HG03342 (cell line): ENCODE data around the gene HSD11B1.

ENCODE experiments used
- ATAC-seq: cut with Tn5 transposase; IDR thresholded peaks from one replicate; pipeline ENCODE4 v1.9.1; 2021; ENCODE audit warnings: mild to moderate bottlenecking, moderate library complexity; ENCODE audit not compliant: unreplicated experiment

HSD11B1 gene

DNA sequence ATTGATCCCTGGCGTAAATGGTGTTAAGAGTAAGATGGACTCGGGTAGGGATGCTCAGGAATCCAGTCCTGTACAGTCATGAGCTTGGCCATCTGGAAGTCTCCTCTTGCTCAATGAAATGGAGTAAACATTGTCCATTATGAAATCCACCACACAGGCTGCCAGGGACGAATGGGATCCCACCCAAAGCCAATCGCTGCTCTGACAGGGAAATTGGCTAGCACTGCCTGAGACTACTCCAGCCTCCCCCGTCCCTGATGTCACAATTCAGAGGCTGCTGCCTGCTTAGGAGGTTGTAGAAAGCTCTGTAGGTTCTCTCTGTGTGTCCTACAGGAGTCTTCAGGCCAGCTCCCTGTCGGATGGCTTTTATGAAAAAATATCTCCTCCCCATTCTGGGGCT is at the start of gene HSD11B1:
TSS of gene HSD11B1 (plus strand) at position 263 of the 400 bp plus-strand sequence. CDS start at position 360, 97 bp downstream.
- no peak for ATAC-seq

DNA sequence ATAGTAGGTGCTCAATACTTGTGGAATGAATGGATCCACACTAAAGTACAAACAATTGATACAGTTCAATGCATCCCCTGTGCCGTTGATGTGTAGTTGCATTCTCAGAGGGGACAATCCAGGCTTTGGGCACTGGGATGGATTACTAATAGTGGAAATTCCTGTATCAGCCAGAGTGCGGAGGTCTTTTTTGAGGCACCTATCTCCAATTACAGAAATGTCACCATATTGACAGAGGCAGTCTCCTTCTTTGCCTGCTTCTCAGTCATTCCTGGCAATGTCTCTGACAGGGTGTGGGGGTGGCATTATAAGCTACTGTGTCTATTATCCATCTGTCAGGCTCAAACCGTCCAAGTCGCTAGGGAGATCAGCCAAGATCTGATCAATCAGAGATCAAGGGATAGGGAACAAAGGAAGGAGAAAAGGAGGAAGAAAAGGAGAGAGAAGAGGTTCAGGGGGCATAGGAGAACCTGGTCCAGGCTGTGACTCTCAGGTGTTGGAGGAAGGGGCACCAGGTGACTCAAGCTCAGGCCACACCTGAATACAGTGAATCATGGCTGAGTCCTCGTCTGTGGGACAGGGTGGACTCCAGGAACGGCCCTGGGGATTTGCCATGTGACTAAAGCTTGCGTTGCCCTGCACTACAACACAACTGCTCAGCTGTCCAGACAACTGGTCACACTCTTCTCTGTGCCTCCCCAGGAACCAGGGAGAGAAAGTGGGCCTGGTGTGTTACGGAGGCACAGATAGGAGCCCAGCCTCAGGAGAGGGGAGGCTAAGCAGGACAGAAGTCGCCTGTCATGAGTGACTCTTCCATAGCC is 49.0 kb upstream of the HSD11B1 start:
- no peak for ATAC-seq

DNA sequence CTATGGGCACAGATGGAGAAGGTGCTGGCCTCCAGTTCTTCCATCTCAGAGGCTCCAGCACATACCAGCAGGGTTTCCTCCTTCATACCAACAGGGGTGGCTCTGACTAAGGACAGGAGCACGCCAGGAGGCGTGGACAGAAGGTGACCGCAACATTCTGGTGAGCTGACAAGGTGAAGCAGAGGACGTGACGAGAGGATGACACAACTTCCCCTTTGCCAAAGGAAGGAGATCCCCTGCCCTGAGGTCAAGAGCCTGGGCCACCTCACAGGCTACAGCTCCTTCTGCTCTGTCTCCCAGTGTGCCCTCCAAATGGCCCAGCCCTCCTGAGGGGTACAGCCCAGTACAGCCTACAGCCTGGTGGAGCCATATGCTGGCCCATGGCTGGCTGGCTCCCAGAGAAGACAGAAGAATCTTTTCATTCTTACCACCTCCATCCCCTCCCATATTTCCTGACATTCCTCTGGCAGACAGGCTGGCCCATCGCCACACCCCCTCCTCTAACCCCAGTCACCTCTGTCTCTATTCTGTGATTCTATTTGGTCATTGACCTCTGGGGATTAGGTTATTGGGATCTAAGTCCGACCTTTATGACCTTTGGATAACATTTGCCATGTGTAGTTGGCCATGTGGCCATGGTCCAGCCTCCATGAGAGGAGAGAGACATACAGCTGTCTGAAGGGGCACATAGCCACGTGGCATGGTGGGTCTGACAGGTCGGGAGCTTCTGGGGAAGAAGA is 47.3 kb upstream of the HSD11B1 start:
- ATAC-seq, result no peak

DNA sequence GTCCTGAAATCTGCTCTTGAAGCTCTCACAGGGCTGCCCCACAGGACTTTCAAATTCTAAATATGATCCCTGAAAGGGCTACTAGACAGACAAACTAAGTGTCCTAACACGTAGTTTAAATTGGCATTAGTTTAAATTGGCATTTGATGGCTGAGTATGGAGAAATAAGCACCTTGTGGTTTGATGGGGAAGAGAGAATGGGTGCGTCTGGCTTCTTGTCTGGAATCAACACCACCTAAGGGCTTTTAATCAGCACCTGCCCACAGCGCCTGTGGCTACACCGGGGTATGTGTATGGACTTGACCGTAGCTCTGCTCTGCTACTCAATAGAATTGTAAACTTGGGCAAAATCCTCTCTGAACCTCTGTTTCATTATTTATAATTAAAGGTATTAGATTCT is 46.7 kb upstream of the HSD11B1 start:
- no peak for ATAC-seq

DNA sequence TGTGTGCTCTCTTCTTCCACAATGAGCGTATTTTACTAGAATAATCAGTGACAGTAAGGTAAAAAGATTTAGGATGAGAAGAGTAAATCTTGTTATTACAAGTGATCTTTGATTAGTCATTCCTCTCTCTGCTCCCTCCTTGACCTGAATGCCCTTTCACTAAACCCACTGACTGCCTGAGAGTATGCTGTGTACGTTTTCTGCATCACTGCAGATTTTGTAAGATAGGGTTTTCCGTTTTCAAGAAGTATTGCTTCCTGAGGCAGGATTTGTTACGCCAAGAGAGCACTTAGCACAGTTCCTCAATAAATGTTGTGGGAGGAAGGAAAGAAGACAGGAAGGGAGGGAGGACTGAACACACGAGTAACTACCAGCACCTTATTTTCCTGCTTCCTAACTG is 44.7 kb upstream of the HSD11B1 start:
- ATAC-seq, result peak; percentile 86

DNA sequence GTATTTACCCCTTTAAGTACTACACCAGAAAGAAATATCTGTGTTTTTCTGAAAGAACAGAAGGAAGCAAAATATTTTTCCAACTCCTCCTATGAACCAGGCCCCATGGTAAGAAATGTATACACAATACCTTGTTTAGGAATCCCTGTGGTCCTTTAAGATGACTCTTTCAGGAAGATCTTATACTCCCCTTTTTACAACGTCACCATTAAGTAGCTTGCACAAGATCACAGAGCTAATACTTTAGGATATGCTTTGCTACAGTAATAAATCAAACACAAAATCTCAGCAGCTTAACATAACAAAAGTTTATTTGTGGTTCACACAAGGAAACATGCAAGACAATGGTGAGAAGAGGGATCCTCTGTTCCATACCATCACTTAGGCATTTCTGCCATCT is 43.6 kb upstream of the HSD11B1 start:
- ATAC-seq, result no peak

DNA sequence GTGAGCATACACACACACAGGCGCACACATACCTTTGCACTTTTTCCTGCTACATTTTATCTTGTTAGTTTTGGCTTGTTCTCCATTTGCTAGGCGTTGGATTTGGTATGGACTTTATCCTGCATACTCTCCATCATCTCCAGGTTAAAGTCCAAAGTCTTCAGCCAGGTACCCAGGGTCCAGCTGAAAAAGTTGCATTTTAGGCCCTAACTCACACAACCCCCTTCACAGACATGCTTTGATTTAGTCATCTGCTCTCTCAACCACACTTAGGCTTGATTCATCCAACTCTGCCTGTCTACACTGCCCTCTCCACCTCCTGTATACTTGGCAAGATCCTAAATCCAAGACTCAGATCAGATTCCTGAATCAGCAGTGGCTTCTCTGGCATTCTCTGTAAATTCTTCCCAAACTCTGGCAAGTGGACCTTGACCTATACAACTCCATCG is 41.7 kb upstream of the HSD11B1 start:
- no peak for ATAC-seq

DNA sequence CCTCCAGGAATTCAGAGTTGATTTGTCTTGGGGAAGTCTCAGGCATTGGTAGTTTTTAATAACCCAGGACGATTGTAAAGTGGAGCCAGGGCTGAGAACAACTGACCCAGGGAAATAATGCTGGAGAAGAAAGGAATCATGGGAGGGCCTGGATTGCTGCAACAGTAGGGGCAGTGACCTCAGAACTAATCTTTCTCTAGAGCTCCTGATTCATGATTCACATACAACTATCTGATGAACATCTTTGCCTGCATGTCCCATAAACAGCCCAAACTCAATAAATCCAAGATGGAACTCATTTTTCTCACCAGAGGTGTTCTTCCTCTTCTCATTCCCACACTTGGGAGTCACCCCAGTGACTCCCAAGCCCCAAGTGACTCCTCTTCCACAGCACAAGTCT is 37.5 kb upstream of the HSD11B1 start:
- ATAC-seq, result no peak

DNA sequence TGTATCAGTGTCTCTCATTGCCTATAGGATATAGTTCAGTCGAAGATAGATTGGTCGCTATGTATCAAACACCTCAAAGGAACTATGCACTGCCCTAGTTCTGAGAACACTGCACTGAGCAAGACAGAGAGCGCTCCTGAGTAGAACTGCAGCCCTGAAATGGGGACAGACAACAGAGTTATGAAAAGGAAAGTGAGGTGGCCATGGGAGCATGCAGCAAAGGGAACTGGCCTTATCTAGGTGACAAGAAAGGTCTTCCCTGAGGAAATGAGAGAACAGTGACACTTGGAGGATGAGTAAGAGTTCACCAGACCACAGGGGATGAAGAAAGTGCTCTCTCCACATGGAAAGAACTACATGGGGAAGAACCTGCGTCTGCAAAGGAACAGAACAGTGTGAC is 36.9 kb upstream of the HSD11B1 start:
- peak; percentile 50 for ATAC-seq

DNA sequence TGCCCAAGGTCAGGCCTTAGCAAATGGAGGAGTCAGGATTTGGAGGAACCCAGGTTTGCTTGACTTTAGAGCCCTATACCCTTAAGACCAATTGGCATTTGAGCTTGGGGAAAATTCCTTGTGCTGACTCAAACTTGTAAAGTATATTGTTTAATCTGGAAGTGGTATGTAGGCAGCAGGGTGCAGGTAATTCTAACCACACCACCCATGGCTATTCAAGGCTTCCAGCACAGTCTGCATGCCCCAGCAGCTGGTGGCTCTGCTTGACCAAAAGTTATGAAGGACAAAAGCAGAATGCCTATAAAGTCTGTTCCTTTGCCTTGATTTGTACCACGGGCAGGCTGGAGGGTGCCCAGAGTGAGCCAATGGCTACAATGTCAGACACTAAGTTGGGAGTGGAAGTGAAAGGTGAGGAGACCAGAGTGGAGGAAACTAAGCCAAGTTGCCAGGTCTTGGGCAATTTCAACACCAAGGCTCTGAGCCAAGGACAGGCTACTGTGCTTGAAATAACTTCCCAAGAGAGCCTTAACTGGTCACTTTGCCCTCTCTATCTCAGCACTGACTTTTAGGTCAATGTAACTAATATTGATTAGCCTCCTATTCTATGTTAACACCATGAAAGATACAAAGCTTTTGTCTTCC is 34.1 kb upstream of the HSD11B1 start:
- ATAC-seq, result no peak

DNA sequence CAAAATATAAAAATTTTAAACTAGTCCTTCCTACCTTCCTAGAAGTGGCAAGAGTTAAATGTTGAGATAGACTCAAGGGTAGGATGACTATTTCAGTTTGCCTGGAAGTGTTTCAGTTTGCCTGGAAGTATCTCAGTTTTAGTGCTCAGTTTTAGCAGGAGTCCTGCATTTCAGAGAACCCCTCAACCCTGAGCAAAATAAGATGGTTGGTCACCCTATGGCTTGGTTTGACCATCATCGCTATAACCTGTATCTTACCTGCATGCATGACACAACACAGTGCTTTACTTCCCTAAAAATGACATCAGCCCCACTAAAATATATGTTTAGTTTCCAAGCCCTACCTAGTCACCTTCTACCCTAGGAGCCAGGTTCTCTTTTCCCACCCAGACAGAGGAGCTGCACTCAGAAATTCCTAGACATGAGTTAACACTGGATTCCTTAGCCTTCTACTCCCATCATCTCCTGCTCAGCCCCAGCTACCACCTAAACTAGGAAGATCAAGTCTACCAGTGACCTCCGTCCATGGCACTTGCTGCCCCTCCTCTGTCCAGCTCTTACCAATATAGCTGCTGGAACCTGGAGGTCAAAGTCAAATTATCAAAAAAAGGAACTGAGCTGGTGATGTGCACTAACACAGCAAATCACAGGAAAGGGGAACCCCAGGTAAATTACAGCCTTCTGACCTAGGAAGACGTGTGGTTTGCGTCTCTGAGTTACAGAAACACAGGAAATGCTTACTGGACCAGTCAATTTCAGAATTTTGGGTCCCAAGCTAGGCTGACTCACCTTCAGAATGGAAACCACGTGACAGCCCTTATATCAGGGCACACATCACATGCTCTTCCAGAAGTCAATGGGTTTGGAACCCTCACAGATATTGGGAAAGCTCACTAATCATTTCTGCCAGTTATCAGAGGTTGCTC is 31.7 kb upstream of the HSD11B1 start:
- ATAC-seq, result peak; percentile 93

DNA sequence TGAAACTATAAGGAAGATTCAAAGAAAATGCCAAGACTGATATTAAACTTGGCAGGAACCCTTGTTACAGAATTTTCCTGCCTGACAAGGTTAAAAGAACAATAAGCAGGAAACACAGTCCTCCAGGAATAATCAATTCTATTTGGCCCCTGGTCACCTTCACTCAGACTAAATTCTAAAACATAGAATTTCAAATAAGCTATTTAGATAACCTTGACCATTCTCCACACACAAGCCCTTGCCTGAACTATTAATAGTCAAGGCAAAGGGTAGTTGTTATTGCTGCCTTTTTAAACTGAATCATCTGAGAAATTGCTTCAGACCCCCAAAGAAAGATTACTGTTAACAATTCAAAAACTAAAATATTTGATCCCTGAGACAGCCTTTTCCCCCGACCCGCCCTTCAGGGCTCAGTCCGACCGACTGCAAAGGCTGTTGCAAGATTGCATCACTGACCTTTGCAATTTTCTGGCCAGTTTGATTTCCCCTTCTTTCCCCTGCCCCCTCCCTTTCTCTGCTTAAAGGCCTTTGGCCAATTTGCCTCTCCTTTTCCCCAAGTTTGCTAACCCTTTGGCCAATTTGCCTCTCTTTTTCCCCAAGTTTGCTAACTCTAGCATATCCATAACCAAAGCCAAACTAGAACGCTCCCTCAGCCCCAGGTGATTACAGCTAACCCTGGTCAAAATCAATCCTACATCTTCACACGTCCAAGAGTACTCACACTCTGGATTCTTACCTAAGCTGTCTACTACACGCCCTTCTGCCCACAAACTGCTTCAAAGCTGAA is 30.8 kb upstream of the HSD11B1 start:
- no peak for ATAC-seq

DNA sequence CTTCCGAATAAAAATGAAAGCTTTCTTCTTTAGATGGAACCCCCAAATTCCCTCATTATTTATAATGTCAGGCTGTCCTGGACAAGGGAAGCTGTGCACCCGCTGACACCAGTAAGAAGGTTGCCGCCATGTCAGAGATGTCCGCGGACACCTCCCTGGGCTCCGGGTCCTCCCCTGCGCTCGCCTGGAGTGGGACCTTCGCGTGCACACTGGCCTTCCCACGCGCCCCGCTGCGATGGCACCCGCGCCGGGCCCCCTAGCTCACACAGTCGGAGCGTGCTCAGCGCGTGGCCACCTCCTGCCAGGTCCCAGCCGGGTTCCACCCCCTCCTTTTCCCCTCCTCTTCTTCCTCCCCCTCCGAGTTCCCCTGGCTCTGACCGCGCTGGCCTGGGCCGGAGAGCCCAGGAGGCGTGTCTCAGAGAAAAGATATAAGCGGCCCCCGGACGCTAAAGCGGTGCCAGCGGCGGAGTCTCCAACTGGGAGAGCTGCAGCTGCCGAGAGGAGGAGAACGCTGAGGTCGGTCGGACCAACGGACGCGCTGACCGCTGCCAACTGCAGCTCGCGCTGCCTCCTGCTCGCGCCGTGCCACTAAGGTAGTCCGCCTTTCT is 29.6 kb upstream of the HSD11B1 start, which contains the start of gene G0S2:
TSS of gene G0S2 (plus strand) at position 456 of the 608 bp plus-strand sequence. CDS start 273 bp downstream, outside the sequence.
- no peak for ATAC-seq

DNA sequence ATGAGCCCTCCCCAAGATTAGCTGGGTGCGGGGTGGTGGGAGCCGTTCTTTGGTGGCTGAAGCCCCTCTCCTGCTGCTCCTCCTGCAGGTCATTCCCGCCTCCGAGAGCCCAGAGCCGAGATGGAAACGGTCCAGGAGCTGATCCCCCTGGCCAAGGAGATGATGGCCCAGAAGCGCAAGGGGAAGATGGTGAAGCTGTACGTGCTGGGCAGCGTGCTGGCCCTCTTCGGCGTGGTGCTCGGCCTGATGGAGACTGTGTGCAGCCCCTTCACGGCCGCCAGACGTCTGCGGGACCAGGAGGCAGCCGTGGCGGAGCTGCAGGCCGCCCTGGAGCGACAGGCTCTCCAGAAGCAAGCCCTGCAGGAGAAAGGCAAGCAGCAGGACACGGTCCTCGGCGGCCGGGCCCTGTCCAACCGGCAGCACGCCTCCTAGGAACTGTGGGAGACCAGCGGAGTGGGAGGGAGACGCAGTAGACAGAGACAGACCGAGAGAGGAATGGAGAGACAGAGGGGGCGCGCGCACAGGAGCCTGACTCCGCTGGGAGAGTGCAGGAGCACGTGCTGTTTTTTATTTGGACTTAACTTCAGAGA is 29.0 kb upstream of the HSD11B1 start:
- no peak for ATAC-seq

DNA sequence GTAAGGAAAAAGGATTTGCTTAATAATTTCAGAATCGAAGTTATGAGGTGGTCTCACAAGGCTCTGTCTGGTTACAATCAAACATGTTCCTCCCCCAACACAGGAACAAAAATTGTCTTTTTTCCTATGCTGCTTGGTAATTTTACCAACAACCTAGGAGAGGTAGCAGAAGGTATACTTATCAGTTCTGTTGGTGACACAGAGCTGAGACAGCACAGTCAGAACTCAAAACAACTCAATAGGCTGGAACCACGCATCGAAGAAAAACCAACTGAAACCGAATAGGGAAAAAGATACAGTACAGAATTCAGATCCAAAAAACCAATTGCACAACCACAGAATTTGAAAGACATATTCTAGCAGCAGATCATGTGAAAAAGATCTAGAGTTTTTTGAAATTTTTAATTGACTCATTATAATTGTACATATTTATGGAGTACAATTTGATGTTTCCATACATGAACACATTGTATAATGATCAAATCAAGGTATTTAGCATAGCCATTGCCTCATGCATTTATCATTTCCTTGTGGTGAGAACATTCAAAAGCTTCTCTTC is 25.6 kb upstream of the HSD11B1 start:
- ATAC-seq, result no peak

DNA sequence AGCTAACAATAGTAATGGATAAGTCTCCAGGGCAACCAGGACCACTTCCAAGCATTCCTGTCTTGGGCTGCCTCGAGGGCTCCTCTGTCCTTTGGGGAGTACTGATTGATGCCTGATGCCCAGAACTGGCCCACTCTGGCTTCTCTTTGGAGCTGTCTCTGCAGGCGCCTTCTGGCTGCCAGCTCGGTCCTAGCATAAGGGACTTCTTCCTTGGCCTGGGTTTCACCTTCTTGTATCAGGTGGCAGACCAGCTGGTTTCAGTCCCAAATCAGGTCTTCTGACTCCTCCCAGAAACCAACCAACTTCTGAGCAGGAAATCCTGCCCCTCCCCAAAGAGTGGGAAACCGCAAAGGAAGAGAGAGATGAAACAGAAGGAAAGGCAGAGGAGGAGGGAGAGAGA is 18.8 kb upstream of the HSD11B1 start:
- ATAC-seq, result no peak

DNA sequence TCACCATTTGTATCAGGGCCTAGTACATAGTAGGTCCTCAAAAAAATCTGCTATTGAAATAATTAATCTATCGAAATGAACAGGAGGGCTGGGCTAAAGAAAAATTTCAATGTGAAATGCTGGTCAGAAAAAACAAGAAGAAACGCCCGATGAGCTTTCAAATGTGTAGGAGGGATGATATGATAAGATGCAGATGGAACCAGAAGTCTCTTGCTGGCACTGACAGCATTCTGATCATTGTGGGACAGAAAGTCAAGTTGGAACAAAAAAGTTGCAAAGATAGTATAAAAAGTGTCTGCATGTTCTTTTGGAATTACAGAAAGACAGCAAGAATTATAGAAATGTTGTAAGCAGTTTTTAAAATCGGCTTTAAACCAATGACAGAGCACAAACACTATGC is 18.3 kb upstream of the HSD11B1 start:
- no peak for ATAC-seq

DNA sequence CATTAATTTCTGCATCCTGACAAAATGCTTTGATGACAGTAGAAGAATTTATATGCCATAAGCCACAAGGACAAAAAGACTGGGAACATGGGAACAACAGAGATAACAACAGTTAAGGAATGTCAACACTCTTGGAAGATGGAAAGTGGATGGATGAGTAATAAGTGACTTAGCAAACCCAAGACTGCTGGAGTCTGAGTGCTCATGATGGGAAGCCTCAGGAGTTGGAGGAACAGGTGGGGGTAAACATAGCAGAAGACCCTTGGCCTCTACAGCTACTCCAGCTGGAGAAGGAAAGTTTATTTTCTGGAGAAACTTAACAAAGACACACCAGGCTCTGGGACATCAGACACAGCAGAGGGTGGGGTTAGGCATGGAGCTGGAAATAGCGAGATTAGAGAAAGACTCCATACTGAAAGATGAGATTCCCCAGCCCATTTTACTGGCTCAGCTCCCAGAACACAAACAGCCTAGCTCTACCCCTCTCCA is 15.9 kb upstream of the HSD11B1 start:
- no peak for ATAC-seq
